Activated T-cell treated with anti-CD3 and anti-CD28 coated beads, Interleukin-2, amount 50 U/mL, for 1 hour (primary cell): ENCODE measurements around the gene RASL10A.

Experiments used
- DNase-seq: peaks from one replicate; pipeline ENCODE4 v3.0.0-alpha.2; 2020

RASL10A gene

DNA sequence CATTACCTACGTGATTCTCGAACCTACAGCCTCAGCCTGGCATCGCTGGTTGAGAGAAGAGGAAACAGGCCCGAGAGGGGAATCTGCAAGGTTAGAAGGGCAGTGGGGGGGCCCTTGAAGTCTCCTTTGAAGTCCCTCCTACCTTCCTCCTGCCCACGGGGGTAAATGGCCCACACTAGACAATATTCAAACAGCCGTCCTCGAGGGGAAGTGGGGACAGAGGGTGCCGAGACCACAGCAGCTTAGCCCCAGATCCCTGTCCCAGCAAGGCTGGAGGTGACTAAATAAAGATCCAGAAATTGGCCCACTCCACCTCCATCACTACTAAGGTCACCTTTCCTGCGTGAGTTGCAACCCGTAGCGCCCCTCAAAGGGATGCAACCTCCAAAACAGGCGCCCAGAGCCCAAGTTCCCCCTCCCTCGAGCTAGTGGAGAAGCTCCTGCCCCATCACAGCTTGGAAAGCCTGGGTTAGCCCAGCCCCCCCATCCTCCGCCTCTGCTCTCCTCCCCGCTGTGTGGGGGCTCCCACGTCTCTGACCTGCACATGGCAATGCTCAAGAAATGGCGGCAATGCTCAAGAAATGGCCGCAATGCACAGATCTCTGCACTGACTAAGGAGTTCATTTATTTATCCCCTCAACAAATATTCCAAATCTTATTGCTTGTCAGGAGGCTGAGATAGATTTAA lies 788 bp upstream of the RASL10A start:
- DNase-seq, result no peak

DNA sequence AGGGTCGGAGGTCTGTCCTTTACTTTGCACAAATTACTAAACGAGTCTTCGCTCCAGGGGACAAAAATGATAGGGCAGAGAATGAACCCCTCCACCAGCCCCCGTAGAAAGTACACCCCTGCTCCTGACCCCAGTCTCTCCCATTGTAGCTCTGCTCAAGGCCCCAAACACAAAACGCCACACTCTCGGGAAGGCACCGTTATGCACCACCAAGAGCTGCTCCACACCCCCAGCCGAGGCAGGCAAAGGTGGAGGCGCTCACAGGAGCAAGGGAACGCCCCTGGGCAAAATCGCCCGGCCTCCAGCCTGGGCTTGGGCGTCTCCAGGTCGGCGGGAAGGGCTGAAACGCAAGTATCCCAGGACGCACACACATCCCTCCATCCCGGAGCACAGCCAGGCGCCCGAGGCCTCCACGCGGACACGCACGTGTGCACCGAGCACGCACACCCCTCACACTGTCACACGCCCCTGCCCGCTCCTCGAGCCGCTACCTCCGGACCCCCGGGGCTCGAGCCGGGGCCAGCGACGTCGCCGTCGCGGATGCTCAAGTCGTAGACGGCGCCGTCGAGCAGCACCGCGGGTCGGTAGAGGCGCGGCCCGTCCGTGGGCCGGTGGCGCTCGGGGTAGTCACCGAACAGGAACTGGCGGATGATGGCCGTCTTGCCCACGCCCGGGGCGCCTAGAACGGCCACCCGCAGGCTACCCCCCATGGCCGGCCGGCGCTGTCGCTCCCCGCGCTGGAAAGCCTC lies 786 bp downstream of the RASL10A start:
- no peak for DNase-seq

DNA sequence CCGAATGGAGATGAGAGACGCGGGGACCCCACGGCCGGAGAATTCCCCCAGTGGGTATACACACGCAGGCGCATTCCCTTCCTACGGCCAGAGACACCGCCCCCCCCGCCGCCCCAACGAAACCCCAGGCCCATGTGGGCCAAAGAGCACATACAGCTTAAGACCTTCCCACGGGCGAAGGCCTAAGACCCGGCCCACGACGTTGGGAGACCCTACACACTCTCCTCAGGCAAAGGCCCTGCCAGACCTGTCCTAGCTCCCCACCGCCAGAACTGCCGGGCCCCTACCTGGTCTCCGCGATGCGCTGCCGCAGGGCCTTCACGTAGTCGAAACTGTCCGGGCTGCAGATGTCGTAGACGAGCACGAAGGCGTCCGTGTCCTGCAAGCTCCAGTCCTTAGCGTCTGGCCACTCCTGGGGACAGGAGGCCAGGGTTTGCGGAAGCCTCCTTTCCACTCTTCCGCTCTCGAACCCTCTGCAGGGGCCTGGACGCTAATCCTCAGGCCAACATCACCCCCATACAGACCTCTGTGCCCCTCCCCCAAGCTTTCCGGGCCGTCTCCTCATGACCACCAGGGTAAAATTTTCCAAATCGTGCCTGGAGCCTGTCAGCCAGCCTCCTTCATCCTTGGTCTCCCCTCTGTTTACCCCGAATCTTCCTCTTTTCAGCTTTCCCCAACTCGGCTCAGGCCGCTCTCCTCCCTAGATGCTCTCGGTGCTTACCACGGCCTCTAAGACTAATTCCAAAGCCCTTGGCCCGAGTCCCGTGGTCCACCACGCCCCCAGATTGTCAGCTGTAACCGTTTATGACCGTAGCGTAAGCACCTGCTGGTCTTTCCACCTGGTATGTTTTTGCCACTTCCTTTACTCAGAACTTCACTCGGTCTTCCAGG lies 1.7 kb downstream of the RASL10A start:
- DNase-seq, result no peak

DNA sequence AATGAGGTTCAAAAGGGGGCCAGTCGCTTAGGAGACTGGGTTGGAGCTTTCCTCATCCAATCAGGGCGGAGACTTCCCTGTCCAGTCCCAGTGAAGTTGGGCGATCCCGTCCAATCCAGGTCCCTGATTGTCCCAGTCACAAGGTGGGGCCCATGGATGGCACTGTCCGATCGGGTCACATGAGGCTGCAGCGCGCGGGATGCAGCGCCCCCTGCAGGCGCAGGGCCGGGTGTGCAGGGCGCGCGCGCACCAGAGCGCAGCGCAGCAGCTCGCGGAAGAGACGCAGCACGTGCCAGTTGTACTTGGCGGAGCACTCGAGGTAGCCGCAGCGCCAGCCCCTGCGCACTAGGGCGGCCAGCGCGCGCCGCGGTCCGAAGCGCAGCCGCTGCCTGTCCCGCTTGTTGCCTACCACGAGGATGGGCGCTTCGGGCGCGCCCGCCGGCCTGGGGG lies 2.3 kb downstream of the RASL10A start:
- no peak for DNase-seq

DNA sequence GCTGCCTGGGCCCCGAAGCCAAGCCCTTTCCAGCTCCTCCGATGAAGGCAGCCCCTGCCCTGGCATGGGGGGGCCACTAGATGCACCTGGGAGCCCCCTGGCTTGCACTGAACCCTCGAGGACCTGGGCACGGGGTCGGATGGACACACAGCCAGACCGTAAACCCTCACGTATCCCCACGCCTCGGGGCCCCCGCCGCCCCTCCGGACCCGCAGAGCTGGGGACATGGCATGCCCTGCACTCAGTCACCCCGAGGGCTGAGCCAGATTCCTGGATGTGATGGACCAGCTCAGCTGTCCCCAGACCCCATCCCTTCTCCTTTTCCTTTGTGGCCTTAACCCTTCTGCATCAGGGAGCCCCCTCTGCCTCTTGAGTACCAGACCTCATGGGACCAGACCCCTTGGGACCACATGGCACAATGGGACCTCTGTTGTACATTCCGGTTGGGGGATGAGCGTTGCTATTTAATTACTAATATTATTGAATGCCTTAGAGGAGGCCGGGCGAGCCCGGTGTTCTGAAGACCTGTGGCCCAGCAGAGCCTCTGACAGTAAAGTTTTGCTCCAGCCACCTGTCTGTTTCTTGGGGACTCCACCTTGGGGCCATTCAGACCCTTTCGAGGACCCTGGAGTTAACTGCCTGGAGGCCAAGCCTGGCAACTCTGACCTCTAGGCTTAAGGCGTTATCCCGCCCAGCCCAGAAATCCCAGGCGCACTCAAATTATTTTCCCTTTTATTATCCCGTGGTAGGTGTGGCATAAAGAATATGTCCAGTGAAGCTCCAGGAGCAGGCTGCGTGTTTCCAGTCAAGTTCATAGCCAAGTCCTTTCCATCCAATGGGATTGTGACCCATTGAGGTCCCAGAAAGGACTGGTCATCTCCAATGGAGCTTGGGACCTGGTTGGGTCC lies 3.0 kb downstream of the RASL10A start:
- DNase-seq, result peak; percentile 17

DNA sequence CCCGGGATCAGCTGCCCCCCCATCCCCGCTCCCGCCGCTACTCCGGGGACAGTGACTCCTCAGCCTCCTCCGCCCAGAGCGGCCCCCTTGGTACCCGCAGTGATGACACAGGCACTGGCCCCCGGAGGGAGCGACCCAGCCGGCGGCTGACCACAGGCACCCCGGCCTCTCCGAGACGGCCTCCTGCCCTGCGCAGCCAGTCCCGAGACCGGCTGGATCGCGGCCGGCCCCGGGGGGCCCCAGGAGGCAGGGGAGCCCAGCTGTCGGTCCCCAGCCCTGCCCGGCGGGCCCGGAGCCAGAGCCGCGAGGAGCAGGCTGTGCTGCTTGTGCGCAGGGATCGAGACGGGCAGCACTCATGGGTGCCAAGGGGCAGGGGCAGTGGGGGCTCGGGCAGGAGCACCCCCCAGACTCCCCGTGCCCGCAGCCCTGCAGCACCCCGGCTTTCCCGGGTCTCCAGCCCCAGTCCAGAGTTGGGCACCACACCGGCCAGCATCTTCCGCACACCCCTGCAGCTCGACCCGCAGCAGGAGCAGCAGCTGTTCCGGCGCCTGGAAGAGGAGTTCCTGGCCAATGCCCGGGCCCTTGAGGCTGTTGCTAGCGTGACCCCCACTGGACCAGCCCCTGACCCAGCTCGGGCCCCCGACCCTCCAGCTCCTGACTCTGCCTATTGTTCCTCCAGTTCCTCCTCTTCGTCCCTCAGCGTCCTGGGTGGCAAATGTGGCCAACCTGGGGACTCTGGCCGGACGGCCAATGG lies 3.9 kb downstream of the RASL10A start:
- peak; percentile 12 for DNase-seq

DNA sequence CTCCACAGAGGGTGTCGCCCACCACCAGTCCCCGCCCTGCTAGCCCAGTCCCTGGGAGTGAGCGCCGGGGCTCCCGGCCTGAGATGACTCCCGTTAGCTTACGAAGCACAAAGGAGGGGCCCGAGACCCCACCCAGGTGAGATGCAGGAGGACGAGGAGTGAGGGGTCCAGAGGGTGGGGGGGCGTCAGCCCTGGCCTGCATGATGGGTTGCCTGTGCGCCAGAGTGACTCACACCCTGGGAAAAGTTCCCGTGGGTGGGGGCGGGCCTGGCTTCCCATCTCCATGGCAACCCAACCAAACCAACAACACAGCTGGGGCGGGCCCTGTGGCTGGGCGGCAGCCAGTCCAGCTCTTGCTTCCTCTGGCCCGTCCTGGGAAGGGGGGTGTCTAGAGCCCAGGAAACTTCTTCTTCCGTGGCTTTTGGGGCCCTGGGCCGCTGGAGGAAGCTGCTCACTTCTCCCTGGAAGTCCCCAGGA lies 4.6 kb downstream of the RASL10A start:
- DNase-seq, result peak; percentile 62

DNA sequence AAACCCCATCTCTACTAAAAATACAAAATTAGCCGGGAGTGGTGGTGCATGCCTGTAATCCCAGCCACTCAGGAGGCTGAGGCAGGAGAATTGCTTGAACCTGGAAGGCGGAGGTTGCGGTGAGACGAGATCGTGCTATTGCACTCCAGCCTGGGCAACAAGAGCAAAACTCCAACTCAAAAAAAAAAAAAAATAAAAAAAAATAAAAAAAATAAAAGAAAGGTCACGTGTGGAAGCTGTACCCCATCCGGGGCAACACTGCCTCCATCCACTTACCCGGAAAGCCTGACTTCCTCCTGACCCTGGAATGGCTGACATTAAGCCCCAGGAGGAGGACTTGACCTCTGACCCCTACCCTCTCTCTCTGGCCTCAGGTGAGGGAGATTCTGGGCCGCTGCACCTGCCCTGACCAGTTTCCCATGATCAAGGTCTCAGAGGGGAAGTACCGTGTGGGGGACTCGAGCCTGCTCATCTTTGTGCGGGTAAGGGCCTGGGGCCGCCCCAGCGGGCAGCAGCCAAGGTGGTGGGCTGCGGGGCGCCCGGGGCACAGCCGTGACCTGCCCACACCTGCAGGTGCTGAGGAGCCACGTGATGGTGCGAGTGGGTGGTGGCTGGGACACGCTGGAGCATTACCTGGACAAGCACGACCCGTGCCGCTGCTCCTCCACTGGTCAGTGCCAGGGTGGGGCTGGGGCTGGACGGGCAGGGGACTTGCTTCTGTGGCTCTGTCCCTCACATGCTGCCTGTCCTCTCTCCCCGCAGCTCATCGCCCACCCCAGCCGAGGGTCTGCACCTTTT lies 5.2 kb downstream of the RASL10A start:
- DNase-seq, result no peak

DNA sequence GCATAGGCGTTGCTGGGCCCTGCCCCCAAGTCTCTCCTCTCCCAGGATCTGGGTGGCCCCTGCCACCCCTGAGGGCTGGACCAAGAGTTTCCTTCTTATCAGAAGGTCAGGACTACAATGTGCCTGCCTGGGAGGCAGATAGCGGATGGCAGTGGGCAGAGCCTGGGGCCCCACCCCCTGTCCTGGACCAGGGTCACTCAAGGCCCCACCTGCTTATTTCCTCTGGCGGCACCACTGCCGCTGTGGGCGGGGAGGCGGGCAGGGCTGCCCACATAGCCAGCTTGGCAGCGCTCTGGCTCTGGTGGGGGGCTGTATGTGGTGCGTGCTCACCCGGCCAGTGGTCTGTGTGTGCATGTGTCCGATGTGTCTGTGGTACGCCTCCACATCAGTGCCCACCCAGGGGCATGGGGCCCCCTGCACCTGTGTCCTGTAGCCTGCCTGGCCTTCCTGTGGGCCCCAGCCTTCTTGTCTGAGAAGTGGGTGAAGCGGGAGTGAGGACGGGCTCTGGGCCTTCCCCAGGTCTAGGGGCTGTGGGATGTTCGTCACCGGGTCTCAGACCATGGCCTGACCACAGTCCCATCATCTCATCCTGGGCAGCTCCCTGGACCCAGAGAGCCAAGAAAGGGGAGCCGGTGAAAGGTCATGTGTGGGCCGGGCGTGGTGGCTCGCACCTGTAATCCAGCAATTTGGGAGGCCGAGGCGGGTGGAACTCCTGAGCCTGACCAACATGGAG lies 6.0 kb downstream of the RASL10A start:
- no peak for DNase-seq

DNA sequence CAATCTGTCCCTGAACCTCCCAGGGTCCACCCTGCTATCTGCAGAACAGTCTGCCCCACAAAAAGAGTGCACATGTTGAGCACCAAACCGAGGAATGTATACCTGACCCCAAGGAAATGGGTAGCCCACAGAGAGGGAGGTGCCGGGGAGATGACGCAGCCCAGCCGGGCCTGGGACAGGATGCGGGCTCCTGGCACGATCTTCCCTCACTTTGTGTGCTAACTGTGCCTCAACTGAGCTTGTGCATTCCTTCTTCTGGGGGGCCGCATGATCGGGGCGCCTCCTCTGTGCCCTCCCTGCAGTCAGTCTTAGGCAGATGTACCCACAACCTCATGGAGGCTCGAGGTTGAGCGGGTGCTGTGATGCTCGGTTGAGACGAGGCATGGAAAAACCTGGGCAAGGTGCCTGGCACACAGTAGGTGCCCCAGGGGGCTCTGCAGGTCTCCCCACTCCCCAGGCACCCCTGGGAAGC lies 6.7 kb downstream of the RASL10A start:
- peak; percentile 22 for DNase-seq

DNA sequence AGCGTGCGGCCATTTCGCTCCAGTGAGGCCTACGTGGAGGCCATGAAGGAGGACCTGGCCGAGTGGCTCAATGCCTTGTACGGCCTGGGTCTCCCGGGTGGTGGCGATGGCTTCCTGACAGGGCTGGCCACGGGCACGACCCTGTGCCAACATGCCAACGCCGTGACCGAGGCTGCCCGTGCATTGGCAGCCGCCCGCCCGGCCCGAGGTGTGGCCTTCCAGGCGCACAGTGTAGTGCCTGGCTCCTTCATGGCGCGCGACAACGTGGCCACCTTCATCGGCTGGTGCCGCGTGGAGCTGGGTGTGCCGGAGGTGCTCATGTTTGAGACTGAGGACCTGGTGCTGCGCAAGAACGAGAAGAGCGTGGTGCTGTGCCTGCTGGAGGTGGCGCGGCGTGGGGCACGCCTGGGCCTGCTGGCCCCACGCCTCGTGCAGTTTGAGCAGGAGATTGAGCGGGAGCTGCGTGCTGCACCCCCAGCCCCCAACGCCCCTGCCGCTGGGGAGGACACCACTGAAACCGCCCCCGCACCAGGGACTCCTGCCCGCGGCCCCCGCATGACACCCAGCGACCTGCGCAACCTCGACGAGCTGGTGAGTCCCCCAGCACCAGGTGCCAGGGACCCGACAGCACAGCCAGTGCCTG lies 7.2 kb downstream of the RASL10A start:
- DNase-seq, result no peak

DNA sequence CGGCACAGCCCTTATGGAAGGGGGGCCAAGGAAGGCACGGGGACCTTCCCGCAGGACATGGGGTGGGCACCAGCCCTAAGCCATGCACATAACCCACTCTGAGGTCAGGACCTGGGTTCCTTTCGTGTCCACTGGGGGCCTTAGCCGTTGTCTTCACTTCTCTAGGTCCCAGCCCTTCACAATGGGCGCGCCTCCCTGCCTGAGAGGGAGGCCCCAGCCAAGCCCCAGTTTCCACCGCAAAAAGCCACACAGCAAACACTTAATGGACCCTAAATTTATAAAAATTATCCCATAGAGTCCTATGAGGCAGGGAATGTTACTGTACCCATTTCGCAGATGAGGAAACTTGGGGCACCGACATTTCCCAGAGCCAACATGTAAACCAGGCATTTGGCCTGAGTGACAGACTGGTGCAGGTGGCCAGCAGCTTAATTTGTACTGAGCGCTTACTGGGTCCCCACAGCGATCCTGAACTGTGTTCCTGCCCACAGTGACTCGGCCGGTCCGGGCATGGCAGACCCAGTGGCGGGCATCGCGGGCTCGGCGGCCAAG lies 7.8 kb downstream of the RASL10A start:
- no peak for DNase-seq

DNA sequence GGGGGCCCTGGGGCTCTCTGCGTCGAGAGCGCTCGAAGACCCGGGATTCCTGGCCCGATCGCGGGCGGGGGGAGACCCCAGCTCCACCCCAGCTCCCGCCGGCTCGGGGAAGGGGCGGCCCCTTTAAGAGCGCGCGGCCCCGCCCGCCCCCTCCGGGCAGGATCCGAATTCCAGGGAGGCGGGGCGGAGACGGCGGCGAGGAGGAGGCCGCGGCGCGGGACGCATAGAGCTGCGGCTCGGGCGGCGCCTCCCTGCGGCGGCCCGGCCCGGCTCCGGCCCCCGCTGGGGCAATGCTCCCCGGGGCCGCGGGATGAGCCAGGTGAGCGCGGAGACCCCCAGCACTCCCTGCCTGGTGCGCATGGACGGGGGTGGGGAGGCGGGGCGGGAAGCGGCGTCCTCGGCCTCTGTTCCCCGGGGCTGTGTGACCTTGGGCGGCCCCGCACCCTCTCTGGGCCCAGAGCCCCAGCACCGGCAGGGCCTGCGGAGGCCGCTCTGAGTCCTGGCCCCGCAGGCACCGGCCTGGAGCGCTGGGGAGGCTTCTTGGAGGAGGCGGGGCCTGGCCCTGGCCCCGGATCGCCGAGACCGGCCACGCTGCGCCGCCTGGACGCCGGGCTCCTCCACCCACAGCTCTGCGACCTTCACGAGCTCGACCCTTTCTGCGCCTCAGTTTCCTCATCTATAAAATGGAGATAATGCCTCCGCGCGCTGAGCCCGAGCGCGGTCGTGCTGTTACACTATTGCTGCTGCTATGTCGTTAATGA lies 8.5 kb downstream of the RASL10A start:
- peak; percentile 46 for DNase-seq

DNA sequence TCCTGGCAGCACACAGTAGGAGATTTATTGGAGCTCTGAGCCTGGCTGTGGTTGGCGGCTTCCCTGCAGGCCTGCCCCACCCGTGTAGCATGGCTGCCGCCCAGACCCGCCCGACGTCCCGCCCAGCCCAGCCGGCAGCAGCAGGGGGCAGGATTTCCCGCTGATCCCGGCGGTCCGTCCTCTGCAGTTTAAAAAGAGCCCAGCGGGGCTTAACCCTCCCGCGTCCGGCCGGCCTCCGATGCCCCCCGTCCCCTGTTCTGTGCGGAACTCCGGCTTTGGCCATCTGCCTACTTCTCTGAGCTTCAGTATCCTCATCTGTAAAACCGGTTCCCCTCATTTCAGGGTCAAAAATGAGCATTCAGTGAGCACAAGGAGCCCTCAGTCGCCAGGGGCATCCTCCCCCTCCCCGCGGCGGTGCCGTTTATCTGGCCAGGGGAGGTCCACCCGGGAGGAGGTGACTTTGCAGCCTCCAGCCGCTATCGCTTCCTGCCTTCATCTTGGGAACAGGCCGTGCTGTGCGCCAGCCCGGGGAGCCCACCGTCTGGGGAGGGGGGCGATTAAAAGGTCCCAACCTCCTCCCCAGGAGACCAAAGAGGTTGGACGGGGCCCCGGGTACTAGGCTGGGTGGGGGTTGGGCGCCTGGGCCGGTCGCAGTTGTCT lies 9.2 kb downstream of the RASL10A start, which contains the start of gene GAS2L1:
TSS of gene GAS2L1 (plus strand) at position 476 of the 660 bp plus-strand sequence. CDS start 1,456 bp downstream, outside the sequence.
- DNase-seq, result peak; percentile 57

DNA sequence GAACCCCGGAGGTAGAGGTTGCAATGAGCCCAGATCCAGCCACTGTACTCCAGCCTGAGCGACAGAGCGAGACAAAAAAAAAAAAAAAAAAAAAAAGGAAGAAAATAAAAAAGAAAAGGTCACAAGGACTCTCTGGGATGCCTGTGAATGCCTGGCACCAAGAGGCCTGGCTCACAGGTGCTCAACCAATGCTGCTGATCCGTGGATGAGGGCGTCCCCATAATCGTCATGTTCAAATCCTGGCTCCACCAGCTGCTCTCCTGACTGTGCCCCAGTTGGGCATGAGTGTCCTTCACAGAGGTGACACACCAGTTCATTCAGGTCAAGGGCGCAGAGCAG lies 9.7 kb downstream of the RASL10A start:
- no peak for DNase-seq

DNA sequence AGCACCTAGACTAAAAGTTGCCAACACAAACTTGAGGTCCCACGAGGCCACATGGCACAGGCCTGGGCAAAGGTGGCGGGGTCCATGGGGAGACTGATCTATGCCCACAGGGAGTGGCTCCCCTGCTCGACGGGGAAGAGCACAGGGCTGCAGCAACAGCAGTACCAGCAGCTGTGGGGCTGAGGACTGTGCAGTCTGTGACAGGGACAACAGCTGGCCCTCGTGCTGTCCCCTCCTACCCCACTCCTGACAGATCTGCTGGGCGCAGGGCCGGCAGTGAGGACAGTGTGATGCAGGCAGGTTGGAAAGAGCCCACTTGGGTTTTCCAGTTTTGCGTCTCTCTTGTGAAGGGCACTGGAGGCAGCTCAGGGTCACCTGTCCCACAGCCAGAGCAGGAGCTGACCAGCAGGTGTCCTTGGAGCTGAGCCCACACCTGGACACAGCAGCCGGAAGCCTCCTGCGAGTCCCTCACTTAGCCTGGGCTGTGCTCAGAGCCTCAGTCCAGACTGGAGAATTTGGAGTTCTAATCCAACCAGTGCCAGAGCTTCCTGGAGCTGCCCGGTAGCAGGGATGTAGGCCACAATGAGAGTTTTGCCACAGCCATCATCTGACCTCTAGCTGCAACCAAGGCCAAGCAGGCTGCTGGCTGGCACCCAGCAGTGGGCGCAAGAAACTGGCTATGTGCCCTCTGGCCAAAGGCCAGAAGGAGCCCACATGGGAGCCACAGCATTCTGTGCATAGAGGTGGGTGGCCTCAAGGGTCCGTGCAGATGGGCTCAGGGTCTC lies 12.6 kb downstream of the RASL10A start:
- no peak for DNase-seq

DNA sequence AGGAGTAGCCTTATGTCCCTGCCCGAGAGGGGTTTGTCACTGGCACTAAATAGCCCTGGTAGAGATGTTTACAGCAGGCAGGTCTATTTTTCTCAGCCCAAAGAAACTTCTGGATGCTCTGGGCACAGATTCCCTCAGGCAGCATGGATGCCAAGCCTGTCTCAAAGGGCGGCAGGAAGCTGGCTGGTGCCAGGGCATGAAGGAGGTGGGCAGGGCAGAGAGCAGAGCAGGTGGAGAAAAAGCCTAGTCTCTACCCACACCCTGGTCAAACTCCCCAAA lies 13.2 kb downstream of the RASL10A start:
- DNase-seq, result no peak
